SK-N-SH (cell line): ENCODE data around the gene JAG1. TPM values are rescaled to one million over a fixed set of nuclear protein-coding genes. Genes with fewer than 3 reads are reported as not detected.

Experiments
- CTCF ChIA-PET: fragments of 300-600, 350-600 bp; formaldehyde crosslinking; extraction: SDS; loops from one replicate; lab custom pipeline; 2021; lab: Yijun Ruan, JAX
- POLR2A ChIA-PET: fragments of 350-600 bp; sonication (Branson Sonifier 250); formaldehyde crosslinking; extraction: SDS; loops from one replicate; lab custom pipeline; 2020; ENCODE audit warnings: antibody characterized with exemption, inconsistent platforms; lab: Yijun Ruan, JAX
- DNase-seq: peaks from one replicate; pipeline ENCODE4 v3.0.0; 2012
- H2AFZ ChIP-seq: fragments of 200-600 bp; sonication (generic); 2 replicates; pipeline ENCODE4 v1.8.1; 2016; ENCODE audit warnings: antibody characterized with exemption, mild to moderate bottlenecking, low read depth
- H3F3A ChIP-seq: fragments of 200-600 bp; sonication (generic); replicated peaks from 2 replicates; pipeline ENCODE3; 2016; ENCODE audit warnings: antibody characterized with exemption, mild to moderate bottlenecking; ENCODE audit not compliant: insufficient read depth
- H3K27ac ChIP-seq, 2 experiments: fragments of 200-500 bp in 1 of 2; fragments of 200-600 bp in 1 of 2; sonication (Bioruptor generic) in 1 of 2; sonication (generic), shearing (Covaris generic) in 1 of 2; 2 replicates each; pipeline versions ENCODE4 v1.5.1 to v1.6.1; 2014 to 2016; ENCODE audit warnings: low read depth in 2 of 2, inconsistent platforms in 1 of 2, low read length in 1 of 2, mild to moderate bottlenecking in 1 of 2, mixed read lengths in 1 of 2
- H3K27me3 ChIP-seq: fragments of 200-600 bp; sonication (generic), shearing (Covaris generic); 2 replicates; pipeline ENCODE4 v1.6.1; 2016; ENCODE audit warnings: mixed run types; ENCODE audit not compliant: insufficient read depth
- H3K36me3 ChIP-seq, 2 experiments: fragments of 200-500 bp in 1 of 2; fragments of 200-600 bp in 1 of 2; sonication (Bioruptor generic) in 1 of 2; sonication (generic) in 1 of 2; replicated peaks in 1 of 2; 2 replicates each; pipeline versions ENCODE3 to v1.5.1; 2014 to 2016; ENCODE audit warnings: low read length in 1 of 2, mild to moderate bottlenecking in 1 of 2; ENCODE audit not compliant: insufficient read depth in 2 of 2, control insufficient read depth in 1 of 2
- H3K4me1 ChIP-seq, 2 experiments: fragments of 200-500 bp in 1 of 2; fragments of 200-600 bp in 1 of 2; sonication (Bioruptor generic) in 1 of 2; sonication (generic), shearing (Covaris generic) in 1 of 2; 2 replicates each; pipeline versions ENCODE4 v1.5.1 to v1.6.1; 2014 to 2016; ENCODE audit warnings: low read depth in 1 of 2, low read length in 1 of 2, mixed run types in 1 of 2; ENCODE audit not compliant: insufficient read depth in 2 of 2, control insufficient read depth in 1 of 2
- H3K4me2 ChIP-seq: fragments of 200-600 bp; sonication (generic), shearing (Covaris generic); 2 replicates; pipeline ENCODE4 v1.6.1; 2017; ENCODE audit warnings: mixed run types
- H3K4me3 ChIP-seq, 2 experiments: fragments of 200-500 bp in 1 of 2; fragments of 200-600 bp in 1 of 2; sonication (Bioruptor generic) in 1 of 2; sonication (generic), shearing (Covaris generic) in 1 of 2; 2 replicates each; pipeline versions ENCODE4 v1.5.1 to v1.8.1; 2014 to 2016; ENCODE audit warnings: low read depth in 2 of 2, inconsistent platforms in 1 of 2, low read length in 1 of 2, mild to moderate bottlenecking in 1 of 2, mixed read lengths in 1 of 2, moderate library complexity in 1 of 2
- H3K79me2 ChIP-seq: fragments of 200-600 bp; sonication (generic); 2 replicates; pipeline ENCODE4 v1.8.1; 2017; ENCODE audit warnings: mild to moderate bottlenecking; ENCODE audit not compliant: insufficient read depth
- H3K9ac ChIP-seq: fragments of 200-600 bp; sonication (generic); 2 replicates; pipeline ENCODE4 v1.6.1; 2017; ENCODE audit warnings: mixed run types
- H3K9me2 ChIP-seq: fragments of 200-600 bp; sonication (generic); 2 replicates; pipeline ENCODE4 v1.6.1; 2017; ENCODE audit warnings: mixed run types
- H3K9me3 ChIP-seq: fragments of 200-600 bp; sonication (generic); 2 replicates; pipeline ENCODE4 v1.6.1; 2017; ENCODE audit warnings: mixed run types, mild to moderate bottlenecking, moderate library complexity
- H4K20me1 ChIP-seq: fragments of 200-600 bp; sonication (generic); 2 replicates; pipeline ENCODE4 v1.6.1; 2017; ENCODE audit warnings: mild to moderate bottlenecking, mixed run types; ENCODE audit not compliant: insufficient read depth
- ELF1 ChIP-seq: IDR thresholded peaks from 2 replicates; pipeline ENCODE4 v1.4.0; 2012
- EP300 ChIP-seq, 2 experiments: IDR thresholded peaks; 2 replicates each; pipeline versions ENCODE4 v1.4.0 to v1.6.1; 2012; ENCODE audit warnings: borderline replicate concordance in 1 of 2, low read depth in 1 of 2, low read length in 1 of 2
- FOXM1 ChIP-seq: IDR thresholded peaks from 2 replicates; pipeline ENCODE4 v1.4.0; 2012; ENCODE audit warnings: low read depth, mild to moderate bottlenecking
- GATA2 ChIP-seq: sonication (generic); formaldehyde crosslinking; IDR thresholded peaks from 2 replicates; pipeline ENCODE4 v1.5.0; 2020; ENCODE audit warnings: mild to moderate bottlenecking, missing genetic modification reagents
- PBX3 ChIP-seq: IDR thresholded peaks from 2 replicates; pipeline ENCODE4; 2012
- POLR2AphosphoS5 ChIP-seq: IDR thresholded peaks from 2 replicates; pipeline ENCODE4 v1.6.1; 2012; ENCODE audit warnings: low read depth, low read length
- RXRA ChIP-seq: IDR thresholded peaks from 2 replicates; pipeline ENCODE4 v1.4.0; 2012; ENCODE audit warnings: low read depth, mild to moderate bottlenecking, borderline replicate concordance
- SIN3A ChIP-seq: IDR thresholded peaks from 2 replicates; pipeline ENCODE4 v1.6.1; 2012; ENCODE audit warnings: low read depth, mild to moderate bottlenecking, low read length, moderate library complexity, borderline replicate concordance
- SMC3 ChIP-seq: IDR thresholded peaks from 2 replicates; pipeline ENCODE4 v1.6.1; 2012; ENCODE audit warnings: low read depth, low read length, improper control_type of control experiment
- TCF12 ChIP-seq: IDR thresholded peaks from 2 replicates; pipeline ENCODE4 v1.4.0; 2012
- WGBS: methylation state at CpG from one replicate; pipeline ENCODE4 v1.1.6; 2017; ENCODE audit warnings: low lambda C conversion rate; 5-methylcytosine and 5-hydroxymethylcytosine counted together
- polyA plus RNA-seq, 3 experiments: library from polyadenylated mRNA; depleted of rRNA; stranded (reverse); fragments of >200 nt; gene quantifications; 2 replicates each; pipeline ENCODE4 v1.2.3, GENCODE V29; 2012
- TF ChIP-seq, protein P1 (sequence below): IDR thresholded peaks from 2 replicates; pipeline ENCODE4 v1.4.0; 2012; ENCODE audit warnings: low read depth
- TF ChIP-seq, protein P2 (sequence below): IDR thresholded peaks from 2 replicates; pipeline ENCODE4 v1.4.0; 2012; ENCODE audit warnings: low read depth, borderline replicate concordance
- TF ChIP-seq, protein P3 (sequence below): IDR thresholded peaks from 2 replicates; pipeline ENCODE4 v1.6.1; 2012; ENCODE audit warnings: mild to moderate bottlenecking, low read depth, low read length, moderate library complexity

JAG1 gene
- polyA plus RNA-seq, 1 of the 3 experiments (the other 2 are of a cell fraction), result 6.0 TPM

DNA sequence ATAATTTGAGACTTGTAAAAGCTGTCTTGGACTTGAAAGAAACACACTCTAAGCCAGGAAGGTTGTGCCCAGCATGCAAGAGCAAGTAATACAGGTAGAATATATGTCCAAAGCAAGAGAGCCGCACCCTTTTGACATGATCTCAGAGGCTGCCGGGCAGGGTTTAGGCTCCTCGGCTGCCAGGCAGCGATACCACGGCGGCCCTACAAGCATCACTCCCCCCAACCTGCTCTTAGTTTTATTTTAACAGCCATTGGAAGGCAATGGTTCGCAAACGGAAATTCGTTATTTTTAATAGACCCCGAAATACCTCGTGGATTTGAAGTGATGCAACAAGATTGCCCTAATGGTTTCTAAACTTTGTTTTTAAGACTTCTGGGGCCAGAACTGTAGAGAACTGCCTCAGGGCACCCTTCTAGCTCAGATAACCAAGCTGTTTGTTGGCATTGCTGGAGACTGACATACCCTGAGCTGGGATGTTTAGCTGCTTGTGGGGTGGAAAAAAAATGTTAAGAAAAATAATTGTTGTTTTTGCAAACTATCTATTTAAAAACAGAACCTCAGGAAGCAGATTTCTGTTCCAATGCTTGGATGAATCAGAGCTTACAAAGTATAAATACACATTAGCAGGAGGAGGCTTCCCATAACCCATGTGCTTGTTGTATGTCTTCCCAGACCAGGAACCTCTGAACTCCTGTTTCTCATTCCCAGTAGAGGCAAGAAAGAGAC lies 39.0 kb downstream of the JAG1 start:
- Histone ChIP-seq H3K36me3 (peaks cover 17 to 22% of the 10 kb centered on the region in 2 experiments), H3K9me3 (no peaks in the 10 kb centered on the region), H3K27me3 (no peaks in the 10 kb centered on the region), H3F3A (peaks cover 33% of the 10 kb centered on the region), H3K27ac (peak overlapping the region in 1 of 2 experiments; percentile 70; a peak in 1 of 4 replicates), H2AFZ (no peak overlapping the region), H3K9me2 (no peaks in the 10 kb centered on the region), H3K4me2 (peak overlapping the region; percentile 8; the same call in 1 of the 2 replicates), H3K4me1 (peaks cover 20 to 21% of the 10 kb centered on the region in 2 experiments), H3K4me3 (no peak overlapping the region), H3K9ac (no peak overlapping the region), H3K79me2 (peaks cover 13% of the 10 kb centered on the region; the same call in 1 of the 2 replicates), H4K20me1 (no peaks in the 10 kb centered on the region; the same call in 1 of the 2 replicates)
- no peak for DNase-seq
- ChIA-PET CTCF (interaction anchor here (0.8 kb wide), 1 partner anchor 12 kb away, joined by 4 read pairs; no protein-coding TSS in a partner anchor), POLR2A (no interaction called here)
- TF ChIP-seq SMC3 (no peak), POLR2AphosphoS5 (no peak), ELF1 (no peak), GATA2 (CRISPR knock-in tag) (no peak), FOXM1 (no peak)
- TF ChIP-seq, protein P1, sequence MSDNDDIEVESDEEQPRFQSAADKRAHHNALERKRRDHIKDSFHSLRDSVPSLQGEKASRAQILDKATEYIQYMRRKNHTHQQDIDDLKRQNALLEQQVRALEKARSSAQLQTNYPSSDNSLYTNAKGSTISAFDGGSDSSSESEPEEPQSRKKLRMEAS, result no peak
- 89% methylated on average over 11 of the region's 11 CpGs for WGBS

DNA sequence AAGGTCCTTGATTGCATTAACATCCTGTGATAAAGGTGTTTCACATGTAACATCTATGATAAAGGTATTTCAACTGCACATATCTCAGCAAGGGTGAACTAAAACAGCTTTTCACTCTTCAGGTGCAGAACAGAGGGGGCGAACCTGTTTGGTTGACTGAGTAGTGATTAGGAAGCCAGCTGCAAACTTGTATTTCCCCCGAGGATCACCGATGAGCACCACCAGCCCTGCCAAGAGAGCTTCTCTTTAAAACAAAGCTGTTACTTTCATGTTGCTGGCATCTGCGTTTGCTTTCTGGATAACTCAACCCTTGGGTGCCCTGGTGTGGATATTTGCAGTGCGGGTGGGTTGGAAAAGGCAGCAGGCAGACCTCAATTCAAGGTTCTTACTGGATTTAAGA lies 39.6 kb downstream of the JAG1 start:
- Histone ChIP-seq H3K79me2 (peaks cover 8% of the 10 kb centered on the region; the same call in 1 of the 2 replicates), H3K9me2 (no peaks in the 10 kb centered on the region), H3K27me3 (no peaks in the 10 kb centered on the region), H4K20me1 (no peaks in the 10 kb centered on the region; the same call in 1 of the 2 replicates), H3K27ac (peak overlapping the region in 1 of 2 experiments; percentile 70; a peak in 1 of 4 replicates), H3K4me1 (peaks cover 20 to 21% of the 10 kb centered on the region in 2 experiments), H3K4me3 (no peak overlapping the region), H3K4me2 (no peak overlapping the region; the same call in 1 of the 2 replicates), H3K9me3 (no peaks in the 10 kb centered on the region), H3F3A (peaks cover 32% of the 10 kb centered on the region), H3K36me3 (peaks cover 10 to 16% of the 10 kb centered on the region in 2 experiments), H2AFZ (no peak overlapping the region), H3K9ac (no peak overlapping the region)
- ChIA-PET POLR2A (no interaction called here), CTCF (interaction anchor here (0.7 kb wide), 1 partner anchor 11 kb away, joined by 3 read pairs; no protein-coding TSS in a partner anchor)
- TF ChIP-seq RXRA, result no peak
- TF ChIP-seq PBX3, result no peak
- TF ChIP-seq FOXM1, result no peak
- TF ChIP-seq, protein P2, sequence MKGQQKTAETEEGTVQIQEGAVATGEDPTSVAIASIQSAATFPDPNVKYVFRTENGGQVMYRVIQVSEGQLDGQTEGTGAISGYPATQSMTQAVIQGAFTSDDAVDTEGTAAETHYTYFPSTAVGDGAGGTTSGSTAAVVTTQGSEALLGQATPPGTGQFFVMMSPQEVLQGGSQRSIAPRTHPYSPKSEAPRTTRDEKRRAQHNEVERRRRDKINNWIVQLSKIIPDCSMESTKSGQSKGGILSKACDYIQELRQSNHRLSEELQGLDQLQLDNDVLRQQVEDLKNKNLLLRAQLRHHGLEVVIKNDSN, result no peak
- TF ChIP-seq, protein P3, sequence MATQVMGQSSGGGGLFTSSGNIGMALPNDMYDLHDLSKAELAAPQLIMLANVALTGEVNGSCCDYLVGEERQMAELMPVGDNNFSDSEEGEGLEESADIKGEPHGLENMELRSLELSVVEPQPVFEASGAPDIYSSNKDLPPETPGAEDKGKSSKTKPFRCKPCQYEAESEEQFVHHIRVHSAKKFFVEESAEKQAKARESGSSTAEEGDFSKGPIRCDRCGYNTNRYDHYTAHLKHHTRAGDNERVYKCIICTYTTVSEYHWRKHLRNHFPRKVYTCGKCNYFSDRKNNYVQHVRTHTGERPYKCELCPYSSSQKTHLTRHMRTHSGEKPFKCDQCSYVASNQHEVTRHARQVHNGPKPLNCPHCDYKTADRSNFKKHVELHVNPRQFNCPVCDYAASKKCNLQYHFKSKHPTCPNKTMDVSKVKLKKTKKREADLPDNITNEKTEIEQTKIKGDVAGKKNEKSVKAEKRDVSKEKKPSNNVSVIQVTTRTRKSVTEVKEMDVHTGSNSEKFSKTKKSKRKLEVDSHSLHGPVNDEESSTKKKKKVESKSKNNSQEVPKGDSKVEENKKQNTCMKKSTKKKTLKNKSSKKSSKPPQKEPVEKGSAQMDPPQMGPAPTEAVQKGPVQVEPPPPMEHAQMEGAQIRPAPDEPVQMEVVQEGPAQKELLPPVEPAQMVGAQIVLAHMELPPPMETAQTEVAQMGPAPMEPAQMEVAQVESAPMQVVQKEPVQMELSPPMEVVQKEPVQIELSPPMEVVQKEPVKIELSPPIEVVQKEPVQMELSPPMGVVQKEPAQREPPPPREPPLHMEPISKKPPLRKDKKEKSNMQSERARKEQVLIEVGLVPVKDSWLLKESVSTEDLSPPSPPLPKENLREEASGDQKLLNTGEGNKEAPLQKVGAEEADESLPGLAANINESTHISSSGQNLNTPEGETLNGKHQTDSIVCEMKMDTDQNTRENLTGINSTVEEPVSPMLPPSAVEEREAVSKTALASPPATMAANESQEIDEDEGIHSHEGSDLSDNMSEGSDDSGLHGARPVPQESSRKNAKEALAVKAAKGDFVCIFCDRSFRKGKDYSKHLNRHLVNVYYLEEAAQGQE, result no peak
- TF ChIP-seq EP300 (IDR thresholded peaks at IDR 0.05; ENCODE audit: borderline replicate concordance in 1 of 2, low read depth in 1 of 2, low read length in 1 of 2), result no peak
- TF ChIP-seq TCF12, result no peak
- no peak for TF ChIP-seq ELF1
- no peak for TF ChIP-seq SIN3A
- DNase-seq, result no peak
- 96% methylated on average over 5 of the region's 5 CpGs for WGBS
